Panc1 (cell line): ENCODE measurements around the gene RASIP1.

Experiments
- CTCF ChIP-seq: fragments of 450-650 bp; IDR thresholded peaks from 2 replicates; pipeline ENCODE4 v1.5.1; 2017; ENCODE audit warnings: mild to moderate bottlenecking
- POLR2AphosphoS5 ChIP-seq: IDR thresholded peaks from 2 replicates; pipeline ENCODE4 v1.6.1; 2012; ENCODE audit warnings: mild to moderate bottlenecking, low read depth, low read length, moderate library complexity

- TF ChIP-seq CTCF (no peak), POLR2AphosphoS5 (no peak)
Measured at GRCh38 chr19:48752496-48753365, 12.3 kb upstream of the RASIP1 start, which contains the start of gene FUT1.
